HG02981 (cell line): ENCODE data around the gene BSG.
"Not testable (repeated sequence)": the region's sequence is repeated elsewhere in the genome, so short reads cannot be mapped to it uniquely, and the experiment has no call there.

ENCODE experiments used
- ATAC-seq: cut with Tn5 transposase; IDR thresholded peaks from one replicate; pipeline ENCODE4 v1.9.1; 2021; ENCODE audit warnings: mild to moderate bottlenecking, moderate library complexity; ENCODE audit not compliant: unreplicated experiment

Gene BSG

DNA sequence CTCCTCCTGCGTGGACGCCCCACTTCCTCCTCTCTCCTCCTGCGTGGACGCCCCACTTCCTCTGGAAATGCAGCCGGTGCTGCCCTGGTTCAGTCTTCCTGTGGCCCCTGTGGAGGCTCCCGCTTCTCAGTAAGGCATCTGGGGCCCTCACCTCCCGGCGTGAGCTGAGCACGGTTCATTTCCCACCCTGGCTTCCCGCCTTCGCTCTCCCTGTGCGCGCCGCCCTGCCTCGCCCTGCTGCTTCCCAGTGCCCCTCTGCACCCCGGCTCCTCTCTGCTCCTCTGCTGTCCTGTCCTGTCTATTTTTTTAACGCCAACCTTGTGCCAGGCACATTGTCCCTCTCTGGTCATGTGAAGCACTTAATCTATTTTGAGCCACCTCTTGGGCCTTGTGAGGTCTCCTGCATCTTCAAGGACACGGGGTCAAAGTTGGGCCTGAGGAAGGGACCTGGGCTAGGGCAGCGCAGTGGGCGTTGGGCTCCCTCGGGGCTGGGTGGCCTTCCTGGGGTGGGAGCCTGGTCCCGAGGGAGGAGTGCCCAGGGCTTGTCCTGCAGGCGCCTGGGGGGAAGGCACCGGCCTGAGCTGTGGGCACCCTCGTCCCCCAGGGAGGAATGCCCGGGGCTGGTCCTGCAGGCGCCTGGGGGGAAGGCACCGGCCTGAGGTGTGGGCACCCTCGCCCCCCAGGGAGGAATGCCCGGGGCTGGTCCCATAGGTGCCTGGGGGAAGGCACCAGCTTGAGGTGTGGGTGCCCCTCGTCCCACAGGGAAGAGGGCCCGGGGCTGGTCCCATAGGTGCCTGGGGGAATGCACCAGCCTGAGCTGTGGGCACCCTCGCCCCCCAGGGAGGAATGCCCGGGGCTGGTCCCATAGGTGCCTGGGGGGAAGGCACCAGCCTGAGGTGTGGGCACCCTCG lies 30.2 kb downstream of the BSG start:
- ATAC-seq, result no peak

DNA sequence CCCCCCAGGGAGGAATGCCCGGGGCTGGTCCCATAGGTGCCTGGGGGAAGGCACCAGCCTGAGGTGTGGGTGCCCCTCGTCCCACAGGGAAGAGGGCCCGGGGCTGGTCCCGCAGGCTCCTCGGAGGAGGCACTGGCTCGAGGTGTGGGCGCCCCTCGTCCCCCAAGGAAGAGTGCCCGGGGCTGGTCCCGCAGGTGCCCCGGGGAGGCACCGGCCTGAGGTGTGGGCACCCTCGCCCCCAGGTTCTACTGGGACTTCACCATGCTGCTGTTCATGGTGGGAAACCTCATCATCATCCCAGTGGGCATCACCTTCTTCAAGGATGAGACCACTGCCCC lies 30.9 kb downstream of the BSG start:
- not testable (repeated sequence) for ATAC-seq

DNA sequence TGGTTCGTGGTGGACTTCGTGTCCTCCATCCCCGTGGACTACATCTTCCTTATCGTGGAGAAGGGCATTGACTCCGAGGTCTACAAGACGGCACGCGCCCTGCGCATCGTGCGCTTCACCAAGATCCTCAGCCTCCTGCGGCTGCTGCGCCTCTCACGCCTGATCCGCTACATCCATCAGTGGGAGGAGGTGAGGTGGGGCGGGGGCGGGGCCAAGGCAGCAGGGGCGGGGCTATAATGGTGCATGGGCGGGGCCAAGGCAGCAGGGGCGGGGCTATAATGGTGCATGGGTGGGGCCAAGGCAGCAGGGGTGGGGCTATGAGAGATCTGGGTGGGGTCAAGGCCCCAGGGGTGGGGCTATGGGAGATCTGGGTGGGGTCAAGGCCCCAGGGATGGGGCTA lies 31.4 kb downstream of the BSG start:
- ATAC-seq, result not testable (repeated sequence)

- no peak for ATAC-seq
These were observed 32.0 kb downstream of the BSG start for GRCh38 chr19:604355-604754.

GRCh38 chr19:605061-605971 lies 32.9 kb downstream of the BSG start:
- ATAC-seq, result not testable (repeated sequence)

DNA sequence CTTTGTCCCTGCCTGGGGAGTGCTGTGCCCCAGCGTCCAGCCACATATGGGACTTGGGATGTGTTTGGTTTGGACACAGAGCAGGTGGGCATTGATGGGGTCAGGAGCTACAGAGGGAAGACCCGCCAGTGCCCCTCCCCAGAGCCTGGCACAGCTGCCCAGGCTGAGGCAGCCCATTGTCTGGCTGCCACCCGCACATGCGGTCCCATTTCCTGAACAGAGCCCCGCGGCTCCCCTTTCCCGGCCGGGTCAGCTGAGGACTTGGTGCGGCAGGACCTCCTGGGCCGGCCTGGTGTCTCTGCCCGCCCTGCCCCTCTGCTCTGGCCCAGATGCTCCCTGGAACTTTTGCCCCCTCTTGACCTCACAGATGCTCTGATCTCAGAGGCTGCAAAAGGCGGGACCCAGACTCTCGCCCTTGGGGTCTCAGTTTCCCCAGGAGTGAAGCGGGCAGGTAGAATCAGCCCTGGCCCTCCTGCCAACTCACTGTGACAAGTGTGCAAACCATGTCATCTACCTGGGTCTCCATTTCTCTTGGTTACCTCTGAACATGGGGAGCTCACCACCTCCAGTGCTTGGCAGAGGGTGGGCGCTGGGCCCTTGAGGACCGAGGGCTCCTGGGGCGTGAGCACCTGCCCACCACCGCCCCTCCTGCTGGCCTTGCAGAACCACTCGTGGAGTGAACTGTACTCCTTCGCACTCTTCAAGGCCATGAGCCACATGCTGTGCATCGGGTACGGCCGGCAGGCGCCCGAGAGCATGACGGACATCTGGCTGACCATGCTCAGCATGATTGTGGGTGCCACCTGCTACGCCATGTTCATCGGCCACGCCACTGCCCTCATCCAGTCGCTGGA lies 35.1 kb downstream of the BSG start:
- ATAC-seq, result no peak

DNA sequence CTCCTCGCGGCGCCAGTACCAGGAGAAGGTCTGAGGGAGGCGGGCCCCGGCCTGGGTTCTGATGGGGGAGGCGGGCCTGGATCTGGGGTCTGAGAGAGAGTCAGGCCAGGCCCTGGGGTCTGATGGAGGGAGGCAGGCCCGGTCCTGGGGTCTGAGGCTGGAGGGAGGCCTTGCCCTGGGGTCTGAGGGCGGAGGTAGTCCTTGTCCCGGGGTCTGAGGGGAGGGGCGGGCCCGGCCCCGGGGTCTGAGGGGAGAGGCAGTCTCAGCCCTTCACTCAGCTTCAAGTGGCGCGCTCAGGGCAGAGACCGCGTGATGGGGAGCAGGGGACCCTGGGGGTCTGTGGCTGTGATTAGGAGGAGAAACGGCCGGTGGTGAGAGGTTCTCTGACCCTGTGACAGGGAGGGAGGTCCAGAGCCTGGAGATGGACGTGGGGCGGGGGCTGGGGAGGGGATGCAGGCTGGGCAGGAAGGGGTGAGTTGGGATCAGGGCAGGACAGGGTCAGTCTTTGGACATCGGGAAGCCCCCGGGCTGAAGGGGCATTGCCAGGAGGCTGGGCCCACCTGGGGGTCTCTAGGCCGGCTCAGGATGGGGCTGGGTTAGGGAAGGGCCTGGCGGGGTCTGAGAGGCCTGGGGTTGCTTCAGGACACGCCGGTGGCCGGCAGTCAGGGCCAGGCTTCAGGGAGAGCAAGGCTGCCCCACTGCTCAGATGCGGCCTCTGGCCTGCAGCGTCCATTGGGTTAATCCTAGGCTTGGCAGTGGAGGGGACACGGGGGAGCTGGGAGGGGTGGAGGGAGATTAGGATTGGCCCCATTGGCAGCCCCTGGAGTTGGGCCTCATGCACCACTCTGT lies 36.0 kb downstream of the BSG start:
- ATAC-seq, result no peak

DNA sequence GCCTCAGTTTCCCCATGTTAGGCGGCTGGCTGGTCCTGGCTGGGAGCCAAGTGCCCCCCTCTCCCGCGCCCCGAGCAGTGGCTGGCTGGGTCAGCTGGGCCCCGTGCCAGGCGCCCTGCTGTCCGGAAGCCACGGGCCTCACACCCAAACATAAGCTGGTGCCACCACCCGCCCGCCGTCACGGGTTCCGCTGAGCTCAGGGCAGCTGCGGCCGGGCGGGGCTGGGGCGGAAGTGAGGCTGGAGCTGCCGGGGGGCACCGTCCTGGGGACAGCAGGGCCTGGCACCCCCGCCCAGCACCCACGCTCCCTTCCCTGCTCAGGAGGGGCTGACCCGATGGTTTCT lies 36.6 kb downstream of the BSG start:
- ATAC-seq, result no peak

- ATAC-seq, result no peak
These were observed 37.8 kb downstream of the BSG start for GRCh38 chr19:610071-610800.

DNA sequence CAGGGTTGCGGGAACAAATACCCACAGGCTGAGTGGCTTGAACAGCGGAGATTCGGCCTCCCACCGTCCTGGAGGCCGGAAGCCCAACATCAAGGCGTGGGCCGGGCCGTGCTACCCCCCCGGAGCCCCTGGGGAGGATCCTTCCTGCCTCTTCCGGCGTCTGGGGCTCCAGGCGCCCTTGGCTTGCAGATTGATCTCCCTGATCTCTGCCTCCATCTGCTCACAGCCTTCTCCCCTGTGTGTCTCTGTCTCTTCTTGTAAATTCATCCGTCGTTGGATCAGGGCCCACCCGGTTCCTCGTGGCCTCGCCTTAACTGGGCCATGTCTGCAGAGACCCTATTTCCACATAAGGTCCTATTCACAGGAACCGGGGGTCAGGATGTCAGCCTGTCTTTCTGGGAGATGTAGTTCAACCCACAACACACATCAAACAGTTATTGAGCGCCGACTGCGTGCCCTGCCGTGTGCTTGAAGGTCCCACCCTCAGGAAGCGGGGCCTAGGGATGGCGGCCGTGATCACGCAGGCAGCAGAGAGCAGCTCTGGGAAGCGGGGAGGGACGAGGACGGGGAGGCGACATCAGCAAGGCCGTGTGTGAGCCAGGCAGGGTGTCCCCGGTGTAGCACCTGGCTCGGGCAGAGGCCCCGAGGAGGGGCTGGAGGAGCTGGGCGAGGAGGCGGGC lies 38.5 kb downstream of the BSG start:
- no peak for ATAC-seq

DNA sequence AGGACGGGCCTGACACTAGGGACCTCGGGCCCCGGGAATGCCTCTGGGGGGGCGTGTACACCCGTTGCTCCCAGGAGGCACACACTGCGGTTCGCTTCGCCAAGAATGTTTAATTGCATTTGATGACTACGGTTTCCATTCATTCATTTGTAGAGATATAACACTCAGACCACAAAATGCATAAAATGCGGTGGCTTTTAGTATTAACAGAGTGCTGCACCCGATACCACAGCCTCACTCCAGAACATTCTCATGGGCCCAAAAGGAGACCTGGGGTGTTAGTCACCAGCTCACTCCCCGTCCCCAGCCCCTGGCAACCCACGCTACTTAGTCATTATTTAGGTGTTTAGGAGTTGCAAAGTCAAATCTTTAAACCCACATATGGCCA lies 39.1 kb downstream of the BSG start:
- ATAC-seq, result no peak

- ATAC-seq, result no peak
These were observed 40.5 kb downstream of the BSG start for GRCh38 chr19:612941-613340.

- ATAC-seq, result no peak
These were observed 41.6 kb downstream of the BSG start for GRCh38 chr19:613732-614567.

DNA sequence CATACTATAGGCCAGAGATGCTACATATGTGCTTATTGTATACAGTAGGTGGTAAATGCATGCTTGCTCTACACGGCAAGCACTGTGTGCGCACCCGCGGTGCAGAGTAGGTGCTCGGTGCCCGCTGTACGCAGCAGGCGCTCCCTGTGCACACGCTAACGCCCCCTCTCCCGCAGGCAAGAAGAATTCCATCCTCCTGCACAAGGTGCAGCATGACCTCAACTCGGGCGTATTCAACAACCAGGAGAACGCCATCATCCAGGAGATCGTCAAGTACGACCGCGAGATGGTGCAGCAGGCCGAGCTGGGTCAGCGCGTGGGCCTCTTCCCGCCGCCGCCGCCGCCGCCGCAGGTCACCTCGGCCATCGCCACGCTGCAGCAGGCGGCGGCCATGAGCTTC lies 43.2 kb downstream of the BSG start:
- no peak for ATAC-seq

GRCh38 chr19:616062-616700 lies 43.8 kb downstream of the BSG start:
- ATAC-seq, result no peak

GRCh38 chr19:616747-617526 lies 44.5 kb downstream of the BSG start:
- no peak for ATAC-seq
